Naive B cell (primary cell): Measurements from ENCODE around the gene TIGD3. TPM values are rescaled to one million over a fixed set of nuclear protein-coding genes. Genes with fewer than 3 reads are reported as not detected.

Experiments used
- ATAC-seq, 2 donors: fragments of 150-1000 bp; cut with Tn5 transposase; 2 replicates each; pipeline ENCODE4 v1.10.0; 2021; ENCODE audit warnings: low read depth in 2 of 2, mild to moderate bottlenecking in 2 of 2, moderate library complexity in 2 of 2
- DNase-seq: peaks from one replicate; pipeline ENCODE4 v3.0.0; 2022
- H3K27ac Mint-ChIP-seq, 6 donors: one replicate each; pipeline ENCODE4 v1.8.0; 2020 to 2022; ENCODE audit warnings: mild to moderate bottlenecking in 6 of 6, mixed read lengths in 6 of 6, moderate library complexity in 5 of 6, inconsistent platforms in 2 of 6
- H3K27me3 Mint-ChIP-seq, 3 donors: one replicate each; pipeline ENCODE4 v1.8.0; 2021 to 2022; ENCODE audit warnings: mixed read lengths in 3 of 3, mild to moderate bottlenecking in 1 of 3
- H3K36me3 Mint-ChIP-seq, 2 donors: one replicate each; pipeline ENCODE4 v1.8.0; 2020 to 2022; ENCODE audit warnings: mixed read lengths in 2 of 2, inconsistent platforms in 1 of 2, mild to moderate bottlenecking in 1 of 2
- H3K4me1 Mint-ChIP-seq, 3 donors: one replicate each; pipeline ENCODE4 v1.8.0; 2020 to 2022; ENCODE audit warnings: mixed read lengths in 3 of 3, inconsistent platforms in 1 of 3, mild to moderate bottlenecking in 1 of 3, moderate library complexity in 1 of 3
- H3K4me3 Mint-ChIP-seq, 8 donors: one replicate each; pipeline ENCODE4 v1.8.0; 2020 to 2022; ENCODE audit warnings: mild to moderate bottlenecking in 8 of 8, mixed read lengths in 8 of 8, moderate library complexity in 8 of 8, inconsistent platforms in 2 of 8
- H3K9me3 Mint-ChIP-seq, 7 donors: one replicate each; pipeline ENCODE4 v1.8.0; 2020 to 2022; ENCODE audit warnings: mixed read lengths in 7 of 7, mild to moderate bottlenecking in 5 of 7, inconsistent platforms in 2 of 7, moderate library complexity in 1 of 7
- polyA plus RNA-seq, 6 donors: library from polyadenylated mRNA; unstranded; fragments of 300-500 nt; fragmentation: Illumina TruSeq; gene quantifications; one replicate each; pipeline ENCODE4 v1.2.3, GENCODE V29; 2021; ENCODE audit warnings: low read depth in 6 of 6

TIGD3 gene
- polyA plus RNA-seq, 6 donors from 2014 or later: 1.5 to 3.3 (median 1.8) TPM

- H3K27ac Mint-ChIP-seq: peak overlapping the region; percentile 91 to 100 (median 96)
- H3K36me3 Mint-ChIP-seq: no peaks in the 10 kb centered on the region
- peak overlapping the region; percentile 38 to 90 (median 77) for H3K4me3 Mint-ChIP-seq
- ATAC-seq (peak; percentile 90 to 94), DNase-seq (peak; percentile 54)
- H3K27me3 Mint-ChIP-seq: no peaks in the 10 kb centered on the region
- no peaks in the 10 kb centered on the region for H3K9me3 Mint-ChIP-seq
- H3K4me1 Mint-ChIP-seq: peaks cover 13 to 27% (median 14%) of the 10 kb centered on the region in 3 donors
These were observed 7.9 kb downstream of the TIGD3 start for GRCh38 chr11:65362320-65362931.

GRCh38 chr11:65362966-65363365 lies 8.4 kb downstream of the TIGD3 start:
- ATAC-seq (no peak), DNase-seq (no peak)
- Mint-ChIP-seq H3K4me1 (peaks cover 12 to 27% (median 14%) of the 10 kb centered on the region in 3 donors), H3K4me3 (peak overlapping the region; percentile 38 to 90 (median 77)), H3K36me3 (no peaks in the 10 kb centered on the region), H3K9me3 (no peaks in the 10 kb centered on the region), H3K27me3 (no peaks in the 10 kb centered on the region), H3K27ac (peak overlapping the region; percentile 91 to 100 (median 96))

GRCh38 chr11:65363770-65364169 lies 9.2 kb downstream of the TIGD3 start:
- no peak for ATAC-seq
- DNase-seq: no peak
- no peaks in the 10 kb centered on the region for H3K27me3 Mint-ChIP-seq
- peak overlapping the region in 4 of 6 donors; percentile 53 to 91 (median 56) for H3K27ac Mint-ChIP-seq
- H3K4me3 Mint-ChIP-seq: peak overlapping the region in 2 of 8 donors; percentile 7 to 12
- no peaks in the 10 kb centered on the region for H3K9me3 Mint-ChIP-seq
- H3K4me1 Mint-ChIP-seq: peaks cover 8 to 27% (median 14%) of the 10 kb centered on the region in 3 donors
- no peaks in the 10 kb centered on the region for H3K36me3 Mint-ChIP-seq

- H3K36me3 Mint-ChIP-seq: no peaks in the 10 kb centered on the region
- no peak overlapping the region for H3K4me3 Mint-ChIP-seq
- H3K27ac Mint-ChIP-seq: peak overlapping the region in 1 of 6 donors; percentile 39
- H3K9me3 Mint-ChIP-seq: no peaks in the 10 kb centered on the region
- ATAC-seq (peak in 1 of 2 donors; percentile 13), DNase-seq (peak; percentile 57)
- peaks cover 8 to 27% (median 14%) of the 10 kb centered on the region in 3 donors for H3K4me1 Mint-ChIP-seq
- no peaks in the 10 kb centered on the region for H3K27me3 Mint-ChIP-seq
These were observed 11.8 kb downstream of the TIGD3 start for GRCh38 chr11:65366340-65366773.

GRCh38 chr11:65370659-65371049 lies 16.1 kb downstream of the TIGD3 start:
- peaks cover 0 to 7% (median 6%) of the 10 kb centered on the region in 3 donors for H3K4me1 Mint-ChIP-seq
- no peak for ATAC-seq
- H3K27ac Mint-ChIP-seq: no peak overlapping the region
- no peak for DNase-seq
- no peaks in the 10 kb centered on the region for H3K9me3 Mint-ChIP-seq
- no peaks in the 10 kb centered on the region for H3K36me3 Mint-ChIP-seq
- no peaks in the 10 kb centered on the region for H3K27me3 Mint-ChIP-seq
- H3K4me3 Mint-ChIP-seq: no peak overlapping the region

- H3K36me3 Mint-ChIP-seq: no peaks in the 10 kb centered on the region
- no peak overlapping the region for H3K4me3 Mint-ChIP-seq
- H3K9me3 Mint-ChIP-seq: no peaks in the 10 kb centered on the region
- H3K27ac Mint-ChIP-seq: peak overlapping the region in 2 of 6 donors; percentile 54 to 63
- ATAC-seq (no peak), DNase-seq (no peak)
- H3K4me1 Mint-ChIP-seq: peaks cover 13 to 23% (median 19%) of the 10 kb centered on the region in 3 donors
- no peaks in the 10 kb centered on the region for H3K27me3 Mint-ChIP-seq
These were observed 19.5 kb downstream of the TIGD3 start for GRCh38 chr11:65373839-65374580.

GRCh38 chr11:65375012-65375411 lies 20.5 kb downstream of the TIGD3 start:
- peaks cover 13 to 23% (median 20%) of the 10 kb centered on the region in 3 donors for H3K4me1 Mint-ChIP-seq
- no peak for ATAC-seq
- H3K27ac Mint-ChIP-seq: peak overlapping the region in 1 of 6 donors; percentile 59

GRCh38 chr11:65376138-65376713 lies 21.7 kb downstream of the TIGD3 start:
- Mint-ChIP-seq H3K4me1 (peaks cover 13 to 27% (median 23%) of the 10 kb centered on the region in 3 donors), H3K27ac (no peak overlapping the region), H3K4me3 (no peak overlapping the region), H3K36me3 (no peaks in the 10 kb centered on the region), H3K27me3 (no peaks in the 10 kb centered on the region), H3K9me3 (no peaks in the 10 kb centered on the region)
- ATAC-seq (no peak), DNase-seq (no peak)

More at GRCh38 chr11:65375012-65375411, 20.5 kb downstream of the TIGD3 start:
- H3K36me3 Mint-ChIP-seq: no peaks in the 10 kb centered on the region
- DNase-seq: no peak
- no peaks in the 10 kb centered on the region for H3K9me3 Mint-ChIP-seq
- H3K4me3 Mint-ChIP-seq: no peak overlapping the region
- no peaks in the 10 kb centered on the region for H3K27me3 Mint-ChIP-seq

GRCh38 chr11:65377036-65377435 lies 22.5 kb downstream of the TIGD3 start:
- Mint-ChIP-seq H3K36me3 (no peaks in the 10 kb centered on the region), H3K9me3 (no peaks in the 10 kb centered on the region), H3K4me3 (no peak overlapping the region), H3K27me3 (no peaks in the 10 kb centered on the region), H3K4me1 (peaks cover 14 to 34% (median 25%) of the 10 kb centered on the region in 3 donors), H3K27ac (peak overlapping the region in 1 of 6 donors; percentile 85)
- DNase-seq (no peak), ATAC-seq (no peak)

- no peak for DNase-seq
- peaks cover 22 to 40% (median 32%) of the 10 kb centered on the region in 3 donors for H3K4me1 Mint-ChIP-seq
- H3K4me3 Mint-ChIP-seq: peak overlapping the region in 7 of 8 donors; percentile 13 to 79 (median 27)
- no peaks in the 10 kb centered on the region for H3K36me3 Mint-ChIP-seq
- peak overlapping the region; percentile 83 to 90 (median 85) for H3K27ac Mint-ChIP-seq
- ATAC-seq: no peak
- no peaks in the 10 kb centered on the region for H3K9me3 Mint-ChIP-seq
- no peaks in the 10 kb centered on the region for H3K27me3 Mint-ChIP-seq
These were observed 23.2 kb downstream of the TIGD3 start for GRCh38 chr11:65377777-65378176.

GRCh38 chr11:65378208-65378927 lies 23.8 kb downstream of the TIGD3 start:
- Mint-ChIP-seq H3K27ac (peak overlapping the region; percentile 49 to 90 (median 84)), H3K27me3 (no peaks in the 10 kb centered on the region), H3K4me1 (peaks cover 27 to 46% (median 38%) of the 10 kb centered on the region in 3 donors), H3K36me3 (no peaks in the 10 kb centered on the region), H3K9me3 (no peaks in the 10 kb centered on the region), H3K4me3 (peak overlapping the region in 6 of 8 donors; percentile 4 to 79 (median 31))
- DNase-seq (peak; percentile 63), ATAC-seq (peak; percentile 38 to 42)

- Mint-ChIP-seq H3K36me3 (no peaks in the 10 kb centered on the region), H3K4me1 (peaks cover 32 to 53% (median 42%) of the 10 kb centered on the region in 3 donors), H3K27ac (peak overlapping the region in 3 of 6 donors; percentile 83 to 85 (median 85))
These were observed 24.5 kb downstream of the TIGD3 start for GRCh38 chr11:65378928-65379638.

More at GRCh38 chr11:65378928-65379638, 24.5 kb downstream of the TIGD3 start:
- no peaks in the 10 kb centered on the region for H3K27me3 Mint-ChIP-seq
- H3K4me3 Mint-ChIP-seq: peak overlapping the region in 2 of 8 donors; percentile 33 to 36
- DNase-seq (no peak), ATAC-seq (no peak)
- no peaks in the 10 kb centered on the region for H3K9me3 Mint-ChIP-seq
